KOPT-K1 (cell line): ENCODE results near the gene CMBL.
"Not testable (repeated sequence)": the region's sequence is repeated elsewhere in the genome, so short reads cannot be mapped to it uniquely, and the experiment has no call there.

Experiments used
- H3K27ac ChIP-seq: fragments of 200-600 bp; sonication (generic); 2 replicates; pipeline ENCODE4 v1.5.1; 2016; ENCODE audit warnings: antibody characterized with exemption, mild to moderate bottlenecking, low read depth, low read length; ENCODE audit not compliant: poor library complexity, severe bottlenecking
- H3K36me3 ChIP-seq: fragments of 200-600 bp; sonication (generic); 2 replicates; pipeline ENCODE4 v1.5.1; 2017; ENCODE audit warnings: antibody characterized with exemption, mild to moderate bottlenecking, low read length, moderate library complexity; ENCODE audit not compliant: insufficient read depth
- H3K9me3 ChIP-seq: fragments of 200-600 bp; sonication (generic); 2 replicates; pipeline ENCODE4 v1.5.1; 2017; ENCODE audit warnings: antibody characterized with exemption, low read length, mild to moderate bottlenecking; ENCODE audit not compliant: insufficient read depth, poor library complexity, severe bottlenecking

Gene CMBL

GRCh38 chr5:10307206-10308148, at the start of gene CMBL:
Gene CMBL, minus strand, starts transcription at chr5:10307902. Its CDS starts 17,140 bp downstream, at chr5:10290762.
- Histone ChIP-seq H3K27ac (no peak within 1 kb of the TSS), H3K9me3 (no peaks in the 10 kb centered on the region), H3K36me3 (no peaks in the 10 kb centered on the region)

- Histone ChIP-seq H3K27ac (peak overlapping the region; percentile 86), H3K36me3 (peaks cover 7% of the 10 kb centered on the region; the same call in 1 of the 2 replicates), H3K9me3 (no peaks in the 10 kb centered on the region)
Measured at GRCh38 chr5:10355071-10355889, 47.6 kb upstream of the CMBL start.

GRCh38 chr5:10354048-10354872, 46.6 kb upstream of the CMBL start:
- Histone ChIP-seq H3K36me3 (no peaks in the 10 kb centered on the region), H3K9me3 (no peaks in the 10 kb centered on the region)

GRCh38 chr5:10353241-10354047, 45.7 kb upstream of the CMBL start, which contains the start of gene MARCHF6:
Gene MARCHF6, plus strand, starts transcription at chr5:10353695. Its CDS starts 204 bp downstream, at chr5:10353899.
- no peaks in the 10 kb centered on the region for H3K36me3 ChIP-seq
- H3K27ac ChIP-seq = peak within 1 kb of the TSS; percentile 86
- no peaks in the 10 kb centered on the region for H3K9me3 ChIP-seq

More at GRCh38 chr5:10354048-10354872, 46.6 kb upstream of the CMBL start:
- H3K27ac ChIP-seq = peak overlapping the region; percentile 86

- Histone ChIP-seq H3K36me3 (no peaks in the 10 kb centered on the region), H3K27ac (peak overlapping the region; percentile 86), H3K9me3 (no peaks in the 10 kb centered on the region)
Measured at GRCh38 chr5:10352430-10353240, 44.9 kb upstream of the CMBL start.

- no peaks in the 10 kb centered on the region for H3K36me3 ChIP-seq
- H3K9me3 ChIP-seq = no peaks in the 10 kb centered on the region
- H3K27ac ChIP-seq = no peak overlapping the region
Measured at GRCh38 chr5:10351919-10352318, 44.2 kb upstream of the CMBL start.

GRCh38 chr5:10351199-10351905, 43.6 kb upstream of the CMBL start:
- Histone ChIP-seq H3K9me3 (no peaks in the 10 kb centered on the region), H3K27ac (no peak overlapping the region), H3K36me3 (no peaks in the 10 kb centered on the region)

GRCh38 chr5:10348258-10348657, 40.6 kb upstream of the CMBL start:
- Histone ChIP-seq H3K27ac (no peak overlapping the region), H3K36me3 (no peaks in the 10 kb centered on the region), H3K9me3 (no peaks in the 10 kb centered on the region)

- H3K27ac ChIP-seq, H3K36me3 ChIP-seq, H3K9me3 ChIP-seq: not testable (repeated sequence)
Measured at GRCh38 chr5:10344461-10345106, 36.9 kb upstream of the CMBL start.

GRCh38 chr5:10343486-10343885, 35.8 kb upstream of the CMBL start:
- no peak overlapping the region for H3K27ac ChIP-seq
- H3K36me3 ChIP-seq = no peaks in the 10 kb centered on the region
- H3K9me3 ChIP-seq = no peaks in the 10 kb centered on the region

- H3K27ac ChIP-seq = no peak overlapping the region
- H3K36me3 ChIP-seq = no peaks in the 10 kb centered on the region
- no peaks in the 10 kb centered on the region for H3K9me3 ChIP-seq
Measured at GRCh38 chr5:10339958-10340357, 32.3 kb upstream of the CMBL start.

GRCh38 chr5:10339058-10339811, 31.5 kb upstream of the CMBL start:
- Histone ChIP-seq H3K27ac (no peak overlapping the region), H3K36me3 (no peaks in the 10 kb centered on the region), H3K9me3 (no peaks in the 10 kb centered on the region)
